GM23338 (cell line): Measurements from ENCODE around the gene TOE1.

Experiments used
- CREB1 ChIP-seq: fragments of 250-450 bp; sonication (Bioruptor Pico); IDR thresholded peaks from 2 replicates; pipeline ENCODE4 v1.5.0; 2020; ENCODE audit warnings: low read depth, mild to moderate bottlenecking, moderate library complexity
- CTCF ChIP-seq, 2 experiments: fragments of 200-600 bp in 1 of 2; sonication (generic) in 1 of 2; conservative IDR thresholded peaks; 2 replicates each; pipeline versions ENCODE4 v1.5.1 to v1.6.1; 2016 to 2017; ENCODE audit warnings: antibody characterized with exemption in 2 of 2, low read depth in 2 of 2, mild to moderate bottlenecking in 2 of 2, moderate library complexity in 1 of 2
- EZH2 ChIP-seq: fragments of 200-600 bp; sonication (generic); IDR thresholded peaks from one replicate; pipeline ENCODE4 v1.8.0; 2017; ENCODE audit warnings: antibody characterized with exemption, mild to moderate bottlenecking, low read depth; ENCODE audit not compliant: unreplicated experiment
- EZH2phosphoT487 ChIP-seq: fragments of 200-600 bp; sonication (generic); IDR thresholded peaks from one replicate; pipeline ENCODE4 v1.8.1; 2018; ENCODE audit warnings: antibody characterized with exemption; ENCODE audit not compliant: unreplicated experiment
- JUNB ChIP-seq: IDR thresholded peaks from one replicate; pipeline ENCODE4 v1.6.1; 2016; ENCODE audit warnings: antibody characterized with exemption; ENCODE audit not compliant: unreplicated experiment
- POLR2AphosphoS5 ChIP-seq: IDR thresholded peaks from 2 replicates; pipeline ENCODE4 v1.6.1; 2016; ENCODE audit warnings: antibody characterized with exemption, low read depth
- REST ChIP-seq: IDR thresholded peaks from one replicate; pipeline ENCODE4 v1.6.1; 2018; ENCODE audit warnings: antibody characterized with exemption; ENCODE audit not compliant: unreplicated experiment
- ZNF114 ChIP-seq: fragments of 250-450 bp; sonication (Bioruptor Pico); IDR thresholded peaks from 2 replicates; pipeline ENCODE4 v1.5.0; 2020; ENCODE audit warnings: mild to moderate bottlenecking, moderate library complexity
- ZNF462 ChIP-seq: fragments of 250-450 bp; sonication (Bioruptor Pico); IDR thresholded peaks from 2 replicates; pipeline ENCODE4 v1.5.0; 2020; ENCODE audit warnings: mild to moderate bottlenecking, moderate library complexity

- TF ChIP-seq CTCF (conservative IDR thresholded peaks at IDR 0.05; ENCODE audit: low read depth in 2 of 2) (no peak), EZH2 (no peak), POLR2AphosphoS5 (no peak), REST (no peak), ZNF114 (CRISPR knock-in tag) (no peak), JUNB (no peak), EZH2phosphoT487 (no peak), ZNF462 (no peak), CREB1 (CRISPR knock-in tag) (no peak)
These were observed 22.8 kb upstream of the TOE1 start for GRCh38 chr1:45317166-45317565.
